ENCODE data around the gene DUSP12. TPM values are rescaled to one million over a fixed set of nuclear protein-coding genes. Genes with fewer than 3 reads are reported as not detected.

DUSP12 gene
- total RNA-seq, 1 experiment from 2014 or later, result 28.0 TPM

DNA sequence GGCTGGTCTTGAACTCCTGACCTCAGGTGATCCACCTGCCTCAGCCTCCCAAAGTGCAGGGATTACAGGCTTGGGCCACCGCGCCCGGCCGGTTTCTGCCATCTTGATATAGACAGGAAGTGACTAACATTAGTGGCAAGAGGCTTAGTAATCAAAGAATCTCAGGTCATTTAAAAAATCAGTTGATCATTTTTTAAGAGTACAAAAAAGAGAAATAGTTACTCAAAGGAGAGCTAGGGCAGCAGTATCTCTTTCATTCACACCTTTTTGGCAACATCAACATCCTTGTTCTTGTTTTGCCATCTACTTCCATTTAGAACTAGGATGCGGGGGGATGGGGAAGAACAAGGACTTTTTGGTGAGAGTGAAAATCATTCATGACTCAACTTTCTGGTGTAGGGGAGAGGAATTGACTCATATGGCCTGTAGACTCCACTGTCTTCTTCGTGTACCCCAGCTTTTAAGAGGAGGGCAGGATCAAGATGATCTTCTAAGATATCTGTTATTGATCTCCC lies 19.5 kb upstream of the DUSP12 start:
- WGBS (ENCODE audit: extremely low coverage, insufficient read length, low lambda C conversion rate), result no CpG with 5 or more reads among the region's 6 CpGs
- Histone ChIP-seq H3K79me2 (ENCODE audit: insufficient read depth, low read length) (no peaks in the 10 kb centered on the region), H3K56ac (ENCODE audit: insufficient read length, low read depth, low read length) (no peak overlapping the region), H2BK15ac (ENCODE audit: low read depth, low read length) (no peak overlapping the region), H3K27ac (ENCODE audit: insufficient read length, low read depth, low read length) (no peak overlapping the region), H2BK12ac (ENCODE audit: insufficient read length, low read depth, low read length) (no peak overlapping the region), H2AK5ac (ENCODE audit: insufficient read length, low read length) (no peak overlapping the region), H3K18ac (ENCODE audit: insufficient read length, low read depth, low read length) (no peak overlapping the region), H4K8ac (replicated peaks; ENCODE audit: insufficient read length, low read depth, low read length) (no peak overlapping the region), H3K4me1 (ENCODE audit: insufficient read depth, low read length) (no peaks in the 10 kb centered on the region; the same call in 1 of the 2 replicates), H2AFZ (ENCODE audit: low read length) (no peak overlapping the region), H3K79me1 (ENCODE audit: insufficient read depth, low read depth, low read length, poor library complexity, severe bottlenecking) (no peaks in the 10 kb centered on the region), H4K5ac (ENCODE audit: insufficient read length, low read depth, low read length) (no peak overlapping the region), H3K4me2 (ENCODE audit: insufficient read depth, insufficient read length, low read length) (no peak overlapping the region), H3K14ac (ENCODE audit: insufficient read depth, low read length) (no peak overlapping the region), H2BK20ac (ENCODE audit: low read depth, low read length, poor library complexity, severe bottlenecking) (no peak overlapping the region), H4K91ac (ENCODE audit: insufficient read length, low read depth, low read length) (no peak overlapping the region), H2BK5ac (ENCODE audit: insufficient read length, low read length) (no peak overlapping the region), H3K9ac (ENCODE audit: extremely low read depth, insufficient read length, low read length) (no peak overlapping the region), H4K20me1 (ENCODE audit: control insufficient read depth, insufficient read depth, insufficient read length) (no peaks in the 10 kb centered on the region), H3K9me3 (ENCODE audit: control insufficient read depth, low read depth, low read length) (no peaks in the 10 kb centered on the region), H3K4ac (ENCODE audit: low read depth, low read length) (no peak overlapping the region), H3T11ph (ENCODE audit: low read length) (no peak overlapping the region), H3K27me3 (ENCODE audit: insufficient read depth, low read length) (peaks cover 9% of the 10 kb centered on the region; the same call in 1 of the 2 replicates), H3K23me2 (ENCODE audit: insufficient read length, low read depth, low read length, poor library complexity, severe bottlenecking) (peaks cover 9% of the 10 kb centered on the region), H3K23ac (ENCODE audit: insufficient read length, low read depth, low read length) (no peak overlapping the region), H2BK120ac (ENCODE audit: low read depth, low read length, poor library complexity, severe bottlenecking) (no peak overlapping the region)
- H3K4me1 Mint-ChIP-seq, result peaks cover 15 to 30% of the 10 kb centered on the region in 2 experiments
- H3K27me3 Mint-ChIP-seq (ENCODE audit: low read depth), result peaks cover 40% of the 10 kb centered on the region
- no peak for DNase-seq
- TF ChIP-seq, protein P1, sequence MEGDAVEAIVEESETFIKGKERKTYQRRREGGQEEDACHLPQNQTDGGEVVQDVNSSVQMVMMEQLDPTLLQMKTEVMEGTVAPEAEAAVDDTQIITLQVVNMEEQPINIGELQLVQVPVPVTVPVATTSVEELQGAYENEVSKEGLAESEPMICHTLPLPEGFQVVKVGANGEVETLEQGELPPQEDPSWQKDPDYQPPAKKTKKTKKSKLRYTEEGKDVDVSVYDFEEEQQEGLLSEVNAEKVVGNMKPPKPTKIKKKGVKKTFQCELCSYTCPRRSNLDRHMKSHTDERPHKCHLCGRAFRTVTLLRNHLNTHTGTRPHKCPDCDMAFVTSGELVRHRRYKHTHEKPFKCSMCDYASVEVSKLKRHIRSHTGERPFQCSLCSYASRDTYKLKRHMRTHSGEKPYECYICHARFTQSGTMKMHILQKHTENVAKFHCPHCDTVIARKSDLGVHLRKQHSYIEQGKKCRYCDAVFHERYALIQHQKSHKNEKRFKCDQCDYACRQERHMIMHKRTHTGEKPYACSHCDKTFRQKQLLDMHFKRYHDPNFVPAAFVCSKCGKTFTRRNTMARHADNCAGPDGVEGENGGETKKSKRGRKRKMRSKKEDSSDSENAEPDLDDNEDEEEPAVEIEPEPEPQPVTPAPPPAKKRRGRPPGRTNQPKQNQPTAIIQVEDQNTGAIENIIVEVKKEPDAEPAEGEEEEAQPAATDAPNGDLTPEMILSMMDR (conservative IDR thresholded peaks at IDR 0.05), result no peak
- peaks cover 0 to 2% (median 0%) of the 10 kb centered on the region in 3 experiments; a peak in 2 of 7 replicates for H3K36me3 Mint-ChIP-seq (ENCODE audit: insufficient read depth in 1 of 3, low read depth in 3 of 3)
- no peak overlapping the region for H3K4me3 Mint-ChIP-seq
- no peak overlapping the region for H3K27ac Mint-ChIP-seq
- H3K9me3 Mint-ChIP-seq, result no peaks in the 10 kb centered on the region
